Left kidney (tissue), 8 donors: ENCODE results near the gene COMMD4. TPM values are rescaled to one million over a fixed set of nuclear protein-coding genes. Genes with fewer than 3 reads are reported as not detected.
A peak's percentile ranks its signal among the peaks of the same experiment; 100 is the strongest.
"Not testable (repeated sequence)": the region's sequence is repeated elsewhere in the genome, so short reads cannot be mapped to it uniquely, and the experiment has no call there.

Experiments
- DNase-seq: peaks from one replicate; pipeline ENCODE4 v3.0.0-alpha.2; 2013
- long read RNA-seq, 8 donors: transcript quantifications; one replicate each; lab custom pipeline, GENCODE V29; 2026
- polyA plus RNA-seq: library from polyadenylated mRNA; unstranded; fragments of 120-200 nt; gene quantifications from one replicate; pipeline ENCODE4 v1.2.1, GENCODE V29; 2013; ENCODE audit not compliant: insufficient read length

Gene COMMD4
- polyA plus RNA-seq = 91.0 TPM
- long read RNA-seq, donor 1, full-length matches to known transcripts = 25 of 52 reads
- long read RNA-seq, donor 1, partial matches to known transcripts = 27 of 52 reads
- long read RNA-seq, donor 1, other reads (novel, unspliced or antisense) = 0 of 52 reads
- long read RNA-seq, donor 2, full-length matches to known transcripts = 41 of 52 reads
- long read RNA-seq, donor 2, partial matches to known transcripts = 11 of 52 reads
- long read RNA-seq, donor 2, other reads (novel, unspliced or antisense) = 0 of 52 reads
- long read RNA-seq, donor 3, full-length matches to known transcripts = 39 of 57 reads
- long read RNA-seq, donor 3, partial matches to known transcripts = 18 of 57 reads
- long read RNA-seq, donor 3, other reads (novel, unspliced or antisense) = 0 of 57 reads
- long read RNA-seq, donor 4, full-length matches to known transcripts = 13 of 13 reads
- long read RNA-seq, donor 4, partial matches to known transcripts = 0 of 13 reads
- long read RNA-seq, donor 4, other reads (novel, unspliced or antisense) = 0 of 13 reads
- long read RNA-seq, donor 5, full-length matches to known transcripts = 65 of 108 reads
- long read RNA-seq, donor 5, partial matches to known transcripts = 43 of 108 reads
- long read RNA-seq, donor 5, other reads (novel, unspliced or antisense) = 0 of 108 reads
- long read RNA-seq, donor 6, full-length matches to known transcripts = 37 of 50 reads
- long read RNA-seq, donor 6, partial matches to known transcripts = 13 of 50 reads
- long read RNA-seq, donor 6, other reads (novel, unspliced or antisense) = 0 of 50 reads
- long read RNA-seq, donor 7, full-length matches to known transcripts = 51 of 77 reads
- long read RNA-seq, donor 7, partial matches to known transcripts = 26 of 77 reads
- long read RNA-seq, donor 7, other reads (novel, unspliced or antisense) = 0 of 77 reads
- long read RNA-seq, donor 8, full-length matches to known transcripts = 12 of 12 reads
- long read RNA-seq, donor 8, partial matches to known transcripts = 0 of 12 reads
- long read RNA-seq, donor 8, other reads (novel, unspliced or antisense) = 0 of 12 reads

GRCh38 chr15:75335705-75336355, at the start of gene COMMD4:
Gene COMMD4 (plus strand): TSS chr15:75336063. CDS start chr15:75336090, 27 bp downstream.
- DNase-seq = peak; percentile 96

- not testable (repeated sequence) for DNase-seq
These were observed 42.2 kb upstream of the COMMD4 start for GRCh38 chr15:75293660-75294059.

GRCh38 chr15:75298541-75299310, 37.1 kb upstream of the COMMD4 start:
- DNase-seq = not testable (repeated sequence)

- DNase-seq = not testable (repeated sequence)
These were observed 36.6 kb upstream of the COMMD4 start for GRCh38 chr15:75299311-75299688.

GRCh38 chr15:75300026-75300425, 35.8 kb upstream of the COMMD4 start:
- DNase-seq = not testable (repeated sequence)

- no peak for DNase-seq
These were observed 33.5 kb upstream of the COMMD4 start for GRCh38 chr15:75302318-75302717.

GRCh38 chr15:75302753-75303152, 33.1 kb upstream of the COMMD4 start:
- not testable (repeated sequence) for DNase-seq

- no peak for DNase-seq
These were observed 29.7 kb upstream of the COMMD4 start for GRCh38 chr15:75306188-75306587.

GRCh38 chr15:75307778-75308390, 28.0 kb upstream of the COMMD4 start:
- DNase-seq = peak; percentile 37

GRCh38 chr15:75309711-75310110, 26.2 kb upstream of the COMMD4 start:
- no peak for DNase-seq

- DNase-seq = not testable (repeated sequence)
These were observed 23.3 kb upstream of the COMMD4 start for GRCh38 chr15:75312548-75312947.

GRCh38 chr15:75313116-75313845, 22.6 kb upstream of the COMMD4 start:
- DNase-seq = no peak

- DNase-seq = no peak
These were observed 21.1 kb upstream of the COMMD4 start for GRCh38 chr15:75314552-75315290.

- not testable (repeated sequence) for DNase-seq
These were observed 16.5 kb upstream of the COMMD4 start for GRCh38 chr15:75319231-75319897.

GRCh38 chr15:75321711-75322110, 14.2 kb upstream of the COMMD4 start:
- no peak for DNase-seq

GRCh38 chr15:75325922-75326321, 9.9 kb upstream of the COMMD4 start:
- no peak for DNase-seq

- DNase-seq = no peak
These were observed 8.9 kb upstream of the COMMD4 start for GRCh38 chr15:75327005-75327404.

- no peak for DNase-seq
These were observed 8.4 kb upstream of the COMMD4 start for GRCh38 chr15:75327491-75327890.
